ENCODE data around the gene PXDC1. TPM values are rescaled to one million over a fixed set of nuclear protein-coding genes. Genes with fewer than 3 reads are reported as not detected.

Gene PXDC1
- total RNA-seq, 2 experiments from 2014 or later = 3.9 to 4.8 TPM

- intact Hi-C loops (cut with micrococcal nuclease) = no loop called here
- Mint-ChIP-seq H3K27ac (no peak overlapping the region), H3K4me1 (ENCODE audit: low read depth) (peaks cover 12% of the 10 kb centered on the region), H3K9me3 (no peaks in the 10 kb centered on the region), H3K36me3 (no peaks in the 10 kb centered on the region), H3K4me3 (no peak overlapping the region), H3K27me3 (peaks cover 13% of the 10 kb centered on the region)
- POLR2A ChIA-PET = interaction anchor here (1.7 kb wide), 1 partner anchor 192 kb away, joined by 3 read pairs; no protein-coding TSS in a partner anchor
- CTCF ChIA-PET = interaction anchor here (0.9 to 10.3 kb wide), 11 partner anchors 9 to 267 kb away, joined by 3 to 98 read pairs (median 17); partner anchors contain the start of gene FAM50B
- no peak for DNase-seq
These were observed 10.7 kb downstream of the PXDC1 start for GRCh38 chr6:3740551-3741476.

- peaks cover 4% of the 10 kb centered on the region for H3K9me3 Mint-ChIP-seq
- ChIA-PET CTCF (interaction anchor here (0.9 to 5.3 kb wide), 2 partner anchors 193 to 239 kb away, joined by 6 to 56 read pairs; no protein-coding TSS in a partner anchor), POLR2A (no interaction called here)
These were observed 12.1 kb downstream of the PXDC1 start for GRCh38 chr6:3739311-3739897.

GRCh38 chr6:3738381-3739131, 13.0 kb downstream of the PXDC1 start:
- intact Hi-C loops (cut with micrococcal nuclease) = no loop called here
- H3K27ac Mint-ChIP-seq = no peak overlapping the region
- POLR2A ChIA-PET = no interaction called here
- no peak overlapping the region for H3K4me3 Mint-ChIP-seq
- CTCF ChIA-PET = no interaction called here
- peaks cover 4% of the 10 kb centered on the region for H3K9me3 Mint-ChIP-seq
- peaks cover 17% of the 10 kb centered on the region for H3K27me3 Mint-ChIP-seq
- no peak for DNase-seq
- H3K36me3 Mint-ChIP-seq = no peaks in the 10 kb centered on the region
- peaks cover 12% of the 10 kb centered on the region for H3K4me1 Mint-ChIP-seq (ENCODE audit: low read depth)

More at GRCh38 chr6:3739311-3739897, 12.1 kb downstream of the PXDC1 start:
- intact Hi-C loops (cut with micrococcal nuclease) = no loop called here
- Mint-ChIP-seq H3K27ac (no peak overlapping the region), H3K4me1 (ENCODE audit: low read depth) (peaks cover 12% of the 10 kb centered on the region), H3K27me3 (peaks cover 13% of the 10 kb centered on the region), H3K4me3 (no peak overlapping the region), H3K36me3 (no peaks in the 10 kb centered on the region)
- no peak for DNase-seq

- Mint-ChIP-seq H3K4me3 (no peak overlapping the region), H3K27ac (no peak overlapping the region), H3K27me3 (peaks cover 17% of the 10 kb centered on the region), H3K36me3 (no peaks in the 10 kb centered on the region), H3K4me1 (ENCODE audit: low read depth) (peaks cover 8% of the 10 kb centered on the region), H3K9me3 (peaks cover 4% of the 10 kb centered on the region)
- ChIA-PET CTCF (no interaction called here), POLR2A (no interaction called here)
- no peak for DNase-seq
- intact Hi-C loops (cut with micrococcal nuclease) = no loop called here
These were observed 13.7 kb downstream of the PXDC1 start for GRCh38 chr6:3737831-3738210.

GRCh38 chr6:3737149-3737830, 14.2 kb downstream of the PXDC1 start:
- H3K27ac Mint-ChIP-seq = no peak overlapping the region
- CTCF ChIA-PET = no interaction called here
- POLR2A ChIA-PET = no interaction called here
- H3K36me3 Mint-ChIP-seq = peaks cover 2% of the 10 kb centered on the region
- intact Hi-C loops (cut with micrococcal nuclease) = no loop called here
- no peak overlapping the region for H3K4me3 Mint-ChIP-seq
- H3K4me1 Mint-ChIP-seq (ENCODE audit: low read depth) = peaks cover 6% of the 10 kb centered on the region
- H3K27me3 Mint-ChIP-seq = peaks cover 20% of the 10 kb centered on the region
- H3K9me3 Mint-ChIP-seq = peaks cover 4% of the 10 kb centered on the region
- no peak for DNase-seq

GRCh38 chr6:3735029-3735605, 16.4 kb downstream of the PXDC1 start:
- H3K4me1 Mint-ChIP-seq (ENCODE audit: low read depth) = peaks cover 3% of the 10 kb centered on the region
- intact Hi-C loops (cut with micrococcal nuclease) = no loop called here
- no peak overlapping the region for H3K27ac Mint-ChIP-seq
- CTCF ChIA-PET = interaction anchor here (1.1 to 7.2 kb wide), 4 partner anchors 14 to 454 kb away, joined by 3 to 98 read pairs (median 4); no protein-coding TSS in a partner anchor
- H3K27me3 Mint-ChIP-seq = peaks cover 9% of the 10 kb centered on the region
- peaks cover 4% of the 10 kb centered on the region for H3K9me3 Mint-ChIP-seq
- no peak for DNase-seq
- H3K36me3 Mint-ChIP-seq = peaks cover 2% of the 10 kb centered on the region
- no peak overlapping the region for H3K4me3 Mint-ChIP-seq
- POLR2A ChIA-PET = no interaction called here

- no peak overlapping the region for H3K27ac Mint-ChIP-seq
- ChIA-PET CTCF (interaction anchor here (1.0 to 7.2 kb wide), 2 partner anchors 9 to 453 kb away, joined by 3 to 98 read pairs; no protein-coding TSS in a partner anchor), POLR2A (no interaction called here)
- peaks cover 3% of the 10 kb centered on the region for H3K4me1 Mint-ChIP-seq (ENCODE audit: low read depth)
- H3K27me3 Mint-ChIP-seq = peaks cover 8% of the 10 kb centered on the region
- H3K9me3 Mint-ChIP-seq = peaks cover 4% of the 10 kb centered on the region
- H3K36me3 Mint-ChIP-seq = peaks cover 2% of the 10 kb centered on the region
- no peak overlapping the region for H3K4me3 Mint-ChIP-seq
- intact Hi-C loops (cut with micrococcal nuclease) = no loop called here
- no peak for DNase-seq
These were observed 17.5 kb downstream of the PXDC1 start for GRCh38 chr6:3734023-3734422.

GRCh38 chr6:3733321-3733925, 18.1 kb downstream of the PXDC1 start:
- intact Hi-C loops (cut with micrococcal nuclease) = loop anchor here (2.0 kb wide), 2 partner anchors 323 to 607 kb away; no protein-coding TSS in a partner anchor
- H3K4me1 Mint-ChIP-seq (ENCODE audit: low read depth) = peaks cover 3% of the 10 kb centered on the region

GRCh38 chr6:3732345-3733141, 19.0 kb downstream of the PXDC1 start:
- intact Hi-C loops (cut with micrococcal nuclease) = loop anchor here (1.0 to 2.0 kb wide), 3 partner anchors 322 to 606 kb away; no protein-coding TSS in a partner anchor
- Mint-ChIP-seq H3K9me3 (peaks cover 4% of the 10 kb centered on the region), H3K27ac (no peak overlapping the region), H3K4me1 (ENCODE audit: low read depth) (peaks cover 3% of the 10 kb centered on the region), H3K36me3 (peaks cover 2% of the 10 kb centered on the region), H3K27me3 (peaks cover 8% of the 10 kb centered on the region), H3K4me3 (no peak overlapping the region)
- POLR2A ChIA-PET = no interaction called here
- peak; percentile 74 for DNase-seq
- CTCF ChIA-PET = interaction anchor here (0.6 to 7.2 kb wide), 43 partner anchors 9 to 473 kb away, joined by 3 to 98 read pairs (median 4); partner anchors contain the start of gene PSMG4

More at GRCh38 chr6:3733321-3733925, 18.1 kb downstream of the PXDC1 start:
- ChIA-PET CTCF (interaction anchor here (0.6 to 7.2 kb wide), 15 partner anchors 10 to 460 kb away, joined by 3 to 98 read pairs (median 5); no protein-coding TSS in a partner anchor), POLR2A (no interaction called here)
- Mint-ChIP-seq H3K27ac (no peak overlapping the region), H3K4me3 (no peak overlapping the region), H3K9me3 (peaks cover 4% of the 10 kb centered on the region), H3K27me3 (peaks cover 8% of the 10 kb centered on the region), H3K36me3 (peaks cover 2% of the 10 kb centered on the region)
- no peak for DNase-seq

GRCh38 chr6:3731700-3732099, 19.8 kb downstream of the PXDC1 start:
- H3K4me1 Mint-ChIP-seq (ENCODE audit: low read depth) = peaks cover 3% of the 10 kb centered on the region
- no peak for DNase-seq
- CTCF ChIA-PET = interaction anchor here (0.7 to 7.2 kb wide), 29 partner anchors 8 to 472 kb away, joined by 3 to 98 read pairs (median 5); partner anchors contain the start of gene PSMG4
- no peak overlapping the region for H3K27ac Mint-ChIP-seq
- POLR2A ChIA-PET = no interaction called here
- peaks cover 8% of the 10 kb centered on the region for H3K27me3 Mint-ChIP-seq
- no peak overlapping the region for H3K4me3 Mint-ChIP-seq
- peaks cover 2% of the 10 kb centered on the region for H3K36me3 Mint-ChIP-seq
- peaks cover 4% of the 10 kb centered on the region for H3K9me3 Mint-ChIP-seq
- intact Hi-C loops (cut with micrococcal nuclease) = loop anchor here (1.0 to 2.0 kb wide), 3 partner anchors 321 to 605 kb away; no protein-coding TSS in a partner anchor
